Measurements from ENCODE around the gene PLXDC2.

The PLXDC2 gene

GRCh38 chr10:19835952-19836351 is 19.7 kb downstream of the PLXDC2 start:
- no peak for TF ChIP-seq CTCF (IDR thresholded peaks at IDR 0.05; ENCODE audit: control insufficient read depth, insufficient read depth, low read depth, low read length, missing control alignments)
- no peak overlapping the region for H3K4me3 ChIP-seq (ENCODE audit: control insufficient read depth, low read depth, low read length)
- DNase-seq (ENCODE audit: low read depth), result no peak

- TF ChIP-seq CTCF (IDR thresholded peaks at IDR 0.05; ENCODE audit: control insufficient read depth, insufficient read depth, low read depth, low read length, missing control alignments), result no peak
- no peak for DNase-seq (ENCODE audit: low read depth)
- H3K4me3 ChIP-seq (ENCODE audit: control insufficient read depth, low read depth, low read length), result no peak overlapping the region
These were observed 22.9 kb downstream of the PLXDC2 start for GRCh38 chr10:19839090-19839489.

- no peak for TF ChIP-seq CTCF (IDR thresholded peaks at IDR 0.05; ENCODE audit: control insufficient read depth, insufficient read depth, low read depth, low read length, missing control alignments)
- no peak overlapping the region for H3K4me3 ChIP-seq (ENCODE audit: control insufficient read depth, low read depth, low read length)
- DNase-seq (ENCODE audit: low read depth), result no peak
These were observed 23.3 kb downstream of the PLXDC2 start for GRCh38 chr10:19839552-19839951.

GRCh38 chr10:19840776-19841175 is 24.5 kb downstream of the PLXDC2 start:
- no peak overlapping the region for H3K4me3 ChIP-seq (ENCODE audit: control insufficient read depth, low read depth, low read length)
- TF ChIP-seq CTCF (IDR thresholded peaks at IDR 0.05; ENCODE audit: control insufficient read depth, insufficient read depth, low read depth, low read length, missing control alignments), result no peak
- no peak for DNase-seq (ENCODE audit: low read depth)

GRCh38 chr10:19843487-19843886 is 27.3 kb downstream of the PLXDC2 start:
- TF ChIP-seq CTCF (IDR thresholded peaks at IDR 0.05; ENCODE audit: control insufficient read depth, insufficient read depth, low read depth, low read length, missing control alignments), result no peak
- no peak overlapping the region for H3K4me3 ChIP-seq (ENCODE audit: control insufficient read depth, low read depth, low read length)
- no peak for DNase-seq (ENCODE audit: low read depth)

GRCh38 chr10:19845503-19846368 is 29.5 kb downstream of the PLXDC2 start:
- TF ChIP-seq CTCF (IDR thresholded peaks at IDR 0.05; ENCODE audit: control insufficient read depth, insufficient read depth, low read depth, low read length, missing control alignments), result no peak
- no peak for DNase-seq (ENCODE audit: low read depth)
- no peak overlapping the region for H3K4me3 ChIP-seq (ENCODE audit: control insufficient read depth, low read depth, low read length)
